ENCODE measurements around the gene CCDC87. TPM values are rescaled to one million over a fixed set of nuclear protein-coding genes. Genes with fewer than 3 reads are reported as not detected.

Gene CCDC87
- total and polyA plus RNA-seq, 2 donors (not counting 3 experiments of a cell fraction or from before 2014, with no cell fraction given) = 0.06 to 0.22 TPM

- CTCF ChIA-PET = interaction anchor here (2.5 kb wide), 1 partner anchor 23 kb away, joined by 5 read pairs; no protein-coding TSS in a partner anchor
- Histone ChIP-seq H3K4me2 (ENCODE audit: insufficient read depth, low read length) (no peak overlapping the region), H3K9ac (replicated peaks; ENCODE audit: extremely low read depth, insufficient read depth, low read length) (no peak overlapping the region), H3K4me1 (ENCODE audit: control insufficient read depth, extremely low read depth, insufficient read depth, low read length) (no peaks in the 10 kb centered on the region), H3K79me2 (ENCODE audit: control insufficient read depth, insufficient read depth, low read length) (no peaks in the 10 kb centered on the region), H3K27me3 (ENCODE audit: control insufficient read depth in 2 of 2, insufficient read depth in 2 of 2, low read length in 2 of 2) (no peaks in the 10 kb centered on the region), H4K20me1 (replicated peaks; ENCODE audit: control insufficient read depth, extremely low read depth, insufficient read depth, low read length) (no peaks in the 10 kb centered on the region), H2AFZ (ENCODE audit: low read depth, low read length) (no peak overlapping the region), H3K4me3 (replicated peaks in 1 of 3; ENCODE audit: insufficient read depth in 1 of 3, low read depth in 1 of 3, low read length in 3 of 3) (no peak overlapping the region), H3K27ac (ENCODE audit: insufficient read depth, low read depth, low read length) (no peak overlapping the region), H3K9me3 (replicated peaks; ENCODE audit: control insufficient read depth, insufficient read depth, low read length) (no peaks in the 10 kb centered on the region), H3K36me3 (ENCODE audit: control insufficient read depth in 2 of 2, extremely low read depth in 1 of 2, insufficient read depth in 2 of 2, low read length in 2 of 2) (peaks cover 2 to 17% of the 10 kb centered on the region in 2 experiments), H3K9me1 (replicated peaks; ENCODE audit: control insufficient read depth, extremely low read depth, insufficient read depth, low read length) (no peaks in the 10 kb centered on the region)
- POLR2A ChIA-PET = no interaction called here
- FAIRE-seq = no peak
- dilution Hi-C loops (cut with MboI; ENCODE audit: extremely low pct_ligation_motif_present, low sequenced_read_pairs) (no loop called here), intact Hi-C loops (cut with micrococcal nuclease) (no loop called here)
- no peak for DNase-seq (ENCODE audit: low read depth, low spot score)
- no peak for TF ChIP-seq MYC (IDR thresholded peaks at IDR 0.05; ENCODE audit: low read depth, low read length)
- TF ChIP-seq EZH2 (IDR thresholded peaks at IDR 0.05; ENCODE audit: borderline replicate concordance, low read depth, low read length, severe bottlenecking) = no peak
- no peak for TF ChIP-seq POLR2AphosphoS5 (IDR thresholded peaks at IDR 0.05; ENCODE audit: insufficient read depth, low read depth, low read length)
- no peak for TF ChIP-seq CTCF (IDR thresholded peaks at IDR 0.05; ENCODE audit: extremely low read depth in 1 of 2, insufficient read depth in 1 of 2, low read depth in 1 of 2, low read length in 2 of 2)
- TF ChIP-seq POLR2A (IDR thresholded peaks at IDR 0.05; ENCODE audit: low read depth, low read length) = no peak
- no peak for TF ChIP-seq FOS (IDR thresholded peaks at IDR 0.05; ENCODE audit: borderline replicate concordance, insufficient read depth, low read length)
- TF ChIP-seq GATA2 (IDR thresholded peaks at IDR 0.05; ENCODE audit: insufficient read depth, insufficient read length, low read depth, low read length) = no peak
- TF ChIP-seq MAX (IDR thresholded peaks at IDR 0.05; ENCODE audit: insufficient read depth, insufficient read length) = no peak
- no peak for TF ChIP-seq JUN (IDR thresholded peaks at IDR 0.05; ENCODE audit: borderline replicate concordance, insufficient read depth, insufficient read length, low read depth)
- no TSS peak for BruUV-seq (replicated peaks)
These were observed 7.9 kb upstream of the CCDC87 start for GRCh38 chr11:66600631-66601233.
